GM12878 (cell line): ENCODE data around the gene UBE3D. TPM values are rescaled to one million over a fixed set of nuclear protein-coding genes. Genes with fewer than 3 reads are reported as not detected.

Experiments
- CBX5 ChIP-seq: sonication (generic); IDR thresholded peaks from 2 replicates; pipeline ENCODE4 v1.6.1; 2016; ENCODE audit warnings: low read depth, moderate library complexity, mild to moderate bottlenecking, inconsistent platforms
- NFYA ChIP-seq: IDR thresholded peaks from 2 replicates; pipeline ENCODE4 v1.6.1; 2011; ENCODE audit warnings: low read depth, mild to moderate bottlenecking, low read length, improper control_type of control experiment, borderline replicate concordance
- RELA ChIP-seq: fragments of 450-650 bp; IDR thresholded peaks from 2 replicates; pipeline ENCODE4 v1.8.0; 2014; ENCODE audit warnings: borderline replicate concordance; ENCODE audit not compliant: partially characterized antibody
- YBX1 ChIP-seq: fragments of 450-650 bp; IDR thresholded peaks from 2 replicates; pipeline ENCODE4 v1.6.1; 2016; ENCODE audit warnings: antibody characterized with exemption
- ZNF207 ChIP-seq: fragments of 450-650 bp; IDR thresholded peaks from 2 replicates; pipeline ENCODE4 v1.6.1; 2014; ENCODE audit warnings: antibody characterized with exemption, mild to moderate bottlenecking, borderline replicate concordance
- polyA plus RNA-seq, 11 experiments: library from polyadenylated mRNA; depleted of rRNA in 4 of 11; unstranded in 6 of 11; stranded (reverse) in 5 of 11; fragments of >200 nt; fragmentation: Nextera tagmentation in 4 of 11; fragmentation: Illumina TruSeq in 1 of 11; extraction: Ambion mirVana in 4 of 11; extraction: Trizol in 1 of 11; gene quantifications; 1 replicate in 1 of 11; 2 replicates in 10 of 11; pipeline versions ENCODE4 v1.2.1 to v1.2.3, GENCODE V29; 2011 to 2016; ENCODE audit warnings: inconsistent platforms in 2 of 11, missing spikeins in 2 of 11, low read depth in 1 of 11
- total RNA-seq, 4 experiments: library from RNA; depleted of rRNA in 3 of 4; stranded (reverse); fragments of >200 nt in 3 of 4; fragmentation: Illumina TruSeq in 1 of 4; extraction: Trizol in 1 of 4; gene quantifications; 2 replicates each; pipeline versions ENCODE4 v1.2.1 to v1.2.3, GENCODE V29; 2013 to 2021
- TF ChIP-seq, protein P1 (sequence below): fragments of 450-650 bp; IDR thresholded peaks from 2 replicates; pipeline ENCODE4 v1.6.1; 2018; ENCODE audit warnings: mild to moderate bottlenecking, low read depth, moderate library complexity; ENCODE audit not compliant: partially characterized antibody
- TF ChIP-seq, protein P2 (sequence below): fragments of 450-650 bp; formaldehyde crosslinking; IDR thresholded peaks from 2 replicates; pipeline ENCODE4 v1.5.0; 2022; ENCODE audit warnings: mild to moderate bottlenecking, missing genetic modification characterization

The UBE3D gene
- total and polyA plus RNA-seq, 10 of the 15 experiments (the other 5 are each of a cell fraction or from before 2014, with no cell fraction given) = 4.3 to 9.0 (median 7.5) TPM

DNA sequence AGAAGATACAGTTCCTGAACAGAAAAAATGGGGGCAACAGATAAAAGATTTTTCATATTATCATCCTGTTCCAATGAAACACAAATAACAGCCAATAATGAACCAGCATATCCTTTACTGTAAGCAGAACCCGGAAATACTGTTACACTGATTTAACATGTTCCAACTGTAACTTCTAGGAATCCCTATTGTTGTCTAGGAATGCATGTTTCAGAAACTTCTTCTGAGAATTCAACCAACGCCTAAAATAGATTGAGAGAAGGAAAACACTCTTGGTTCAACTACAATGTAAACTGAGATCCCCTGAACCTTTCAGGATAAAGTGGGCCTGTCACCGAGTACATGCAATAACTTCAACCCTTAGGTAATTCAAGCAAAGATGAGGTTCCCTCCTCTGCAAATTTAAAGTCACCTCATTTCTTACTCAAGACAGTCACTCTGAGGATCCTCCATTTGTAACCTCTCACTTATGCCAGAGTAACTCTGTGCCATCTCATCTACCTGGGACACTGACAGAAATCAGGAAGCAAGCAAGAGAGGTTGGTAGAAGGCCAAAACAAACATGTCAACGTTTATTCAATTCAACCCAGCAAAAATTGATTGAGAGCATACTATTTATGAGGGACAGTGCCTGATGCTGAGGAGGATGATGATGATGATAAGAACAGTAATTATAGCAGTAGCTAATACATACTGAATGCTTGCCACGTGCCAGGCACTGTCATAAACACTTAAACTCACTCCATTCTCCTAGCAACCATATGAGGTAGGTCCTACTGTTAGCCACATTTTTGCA, 14.1 kb downstream of the UBE3D start (continued):
- TF ChIP-seq NFYA (no peak), RELA (no peak), CBX5 (no peak), YBX1 (no peak), ZNF207 (no peak)
- TF ChIP-seq, protein P1, sequence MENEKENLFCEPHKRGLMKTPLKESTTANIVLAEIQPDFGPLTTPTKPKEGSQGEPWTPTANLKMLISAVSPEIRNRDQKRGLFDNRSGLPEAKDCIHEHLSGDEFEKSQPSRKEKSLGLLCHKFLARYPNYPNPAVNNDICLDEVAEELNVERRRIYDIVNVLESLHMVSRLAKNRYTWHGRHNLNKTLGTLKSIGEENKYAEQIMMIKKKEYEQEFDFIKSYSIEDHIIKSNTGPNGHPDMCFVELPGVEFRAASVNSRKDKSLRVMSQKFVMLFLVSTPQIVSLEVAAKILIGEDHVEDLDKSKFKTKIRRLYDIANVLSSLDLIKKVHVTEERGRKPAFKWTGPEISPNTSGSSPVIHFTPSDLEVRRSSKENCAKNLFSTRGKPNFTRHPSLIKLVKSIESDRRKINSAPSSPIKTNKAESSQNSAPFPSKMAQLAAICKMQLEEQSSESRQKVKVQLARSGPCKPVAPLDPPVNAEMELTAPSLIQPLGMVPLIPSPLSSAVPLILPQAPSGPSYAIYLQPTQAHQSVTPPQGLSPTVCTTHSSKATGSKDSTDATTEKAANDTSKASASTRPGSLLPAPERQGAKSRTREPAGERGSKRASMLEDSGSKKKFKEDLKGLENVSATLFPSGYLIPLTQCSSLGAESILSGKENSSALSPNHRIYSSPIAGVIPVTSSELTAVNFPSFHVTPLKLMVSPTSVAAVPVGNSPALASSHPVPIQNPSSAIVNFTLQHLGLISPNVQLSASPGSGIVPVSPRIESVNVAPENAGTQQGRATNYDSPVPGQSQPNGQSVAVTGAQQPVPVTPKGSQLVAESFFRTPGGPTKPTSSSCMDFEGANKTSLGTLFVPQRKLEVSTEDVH = no peak
- TF ChIP-seq, protein P2, sequence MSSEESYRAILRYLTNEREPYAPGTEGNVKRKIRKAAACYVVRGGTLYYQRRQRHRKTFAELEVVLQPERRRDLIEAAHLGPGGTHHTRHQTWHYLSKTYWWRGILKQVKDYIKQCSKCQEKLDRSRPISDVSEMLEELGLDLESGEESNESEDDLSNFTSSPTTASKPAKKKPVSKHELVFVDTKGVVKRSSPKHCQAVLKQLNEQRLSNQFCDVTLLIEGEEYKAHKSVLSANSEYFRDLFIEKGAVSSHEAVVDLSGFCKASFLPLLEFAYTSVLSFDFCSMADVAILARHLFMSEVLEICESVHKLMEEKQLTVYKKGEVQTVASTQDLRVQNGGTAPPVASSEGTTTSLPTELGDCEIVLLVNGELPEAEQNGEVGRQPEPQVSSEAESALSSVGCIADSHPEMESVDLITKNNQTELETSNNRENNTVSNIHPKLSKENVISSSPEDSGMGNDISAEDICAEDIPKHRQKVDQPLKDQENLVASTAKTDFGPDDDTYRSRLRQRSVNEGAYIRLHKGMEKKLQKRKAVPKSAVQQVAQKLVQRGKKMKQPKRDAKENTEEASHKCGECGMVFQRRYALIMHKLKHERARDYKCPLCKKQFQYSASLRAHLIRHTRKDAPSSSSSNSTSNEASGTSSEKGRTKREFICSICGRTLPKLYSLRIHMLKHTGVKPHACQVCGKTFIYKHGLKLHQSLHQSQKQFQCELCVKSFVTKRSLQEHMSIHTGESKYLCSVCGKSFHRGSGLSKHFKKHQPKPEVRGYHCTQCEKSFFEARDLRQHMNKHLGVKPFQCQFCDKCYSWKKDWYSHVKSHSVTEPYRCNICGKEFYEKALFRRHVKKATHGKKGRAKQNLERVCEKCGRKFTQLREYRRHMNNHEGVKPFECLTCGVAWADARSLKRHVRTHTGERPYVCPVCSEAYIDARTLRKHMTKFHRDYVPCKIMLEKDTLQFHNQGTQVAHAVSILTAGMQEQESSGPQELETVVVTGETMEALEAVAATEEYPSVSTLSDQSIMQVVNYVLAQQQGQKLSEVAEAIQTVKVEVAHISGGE = no peak
